WTC11 (cell line): Measurements from ENCODE around the gene IRF1.

Experiments
- ATF1 ChIP-seq: sonication (generic); formaldehyde crosslinking; IDR thresholded peaks from 2 replicates; pipeline ENCODE4 v1.8.1; 2023; ENCODE audit warnings: mild to moderate bottlenecking, moderate library complexity, missing genetic modification reagents
- CREB1 ChIP-seq: sonication (generic); formaldehyde crosslinking; IDR thresholded peaks from 2 replicates; pipeline ENCODE4 v1.8.0; 2023; ENCODE audit warnings: mild to moderate bottlenecking, missing genetic modification reagents
- ESRRA ChIP-seq: sonication (generic); formaldehyde crosslinking; IDR thresholded peaks from 2 replicates; pipeline ENCODE4 v1.8.1; 2022; ENCODE audit warnings: mild to moderate bottlenecking, missing genetic modification reagents, borderline replicate concordance
- ETV6 ChIP-seq: sonication (generic); formaldehyde crosslinking; IDR thresholded peaks from 2 replicates; pipeline ENCODE4 v1.8.1; 2022; ENCODE audit warnings: mild to moderate bottlenecking, missing genetic modification reagents
- JUN ChIP-seq: sonication (generic); formaldehyde crosslinking; IDR thresholded peaks from 2 replicates; pipeline ENCODE4 v1.8.0; 2023; ENCODE audit warnings: mild to moderate bottlenecking, missing genetic modification reagents
- KAT7 ChIP-seq: sonication (generic); formaldehyde crosslinking; IDR thresholded peaks from 2 replicates; pipeline ENCODE4 v1.8.1; 2023; ENCODE audit warnings: missing genetic modification reagents, mild to moderate bottlenecking, borderline replicate concordance
- NR3C1 ChIP-seq: sonication (generic); formaldehyde crosslinking; conservative IDR thresholded peaks from 2 replicates; pipeline ENCODE4 v1.8.1; 2023; ENCODE audit warnings: low read depth, mild to moderate bottlenecking, missing genetic modification reagents
- TCF7 ChIP-seq: sonication (generic); formaldehyde crosslinking; IDR thresholded peaks from 2 replicates; pipeline ENCODE4 v1.8.0; 2022; ENCODE audit warnings: mild to moderate bottlenecking, low read depth, missing genetic modification reagents, moderate library complexity
- ZNF423 ChIP-seq: fragments of 250-450 bp; sonication (Bioruptor Pico); IDR thresholded peaks from 2 replicates; pipeline ENCODE4 v2.1.2; 2022; ENCODE audit warnings: mild to moderate bottlenecking, moderate library complexity
- TF ChIP-seq, protein P1 (sequence below): fragments of 200-600 bp; IDR thresholded peaks from 2 replicates; pipeline ENCODE4 v1.8.0; 2022; ENCODE audit warnings: antibody characterized with exemption
- TF ChIP-seq, protein P2 (sequence below): fragments of 250-450 bp; sonication (Bioruptor Pico); IDR thresholded peaks from 2 replicates; pipeline ENCODE4 v1.9.0; 2021; ENCODE audit warnings: mild to moderate bottlenecking

GRCh38 chr5:132472431-132472830, 18.1 kb downstream of the IRF1 start:
- TF ChIP-seq NR3C1 (CRISPR knock-in tag) = no peak
- TF ChIP-seq, protein P1, sequence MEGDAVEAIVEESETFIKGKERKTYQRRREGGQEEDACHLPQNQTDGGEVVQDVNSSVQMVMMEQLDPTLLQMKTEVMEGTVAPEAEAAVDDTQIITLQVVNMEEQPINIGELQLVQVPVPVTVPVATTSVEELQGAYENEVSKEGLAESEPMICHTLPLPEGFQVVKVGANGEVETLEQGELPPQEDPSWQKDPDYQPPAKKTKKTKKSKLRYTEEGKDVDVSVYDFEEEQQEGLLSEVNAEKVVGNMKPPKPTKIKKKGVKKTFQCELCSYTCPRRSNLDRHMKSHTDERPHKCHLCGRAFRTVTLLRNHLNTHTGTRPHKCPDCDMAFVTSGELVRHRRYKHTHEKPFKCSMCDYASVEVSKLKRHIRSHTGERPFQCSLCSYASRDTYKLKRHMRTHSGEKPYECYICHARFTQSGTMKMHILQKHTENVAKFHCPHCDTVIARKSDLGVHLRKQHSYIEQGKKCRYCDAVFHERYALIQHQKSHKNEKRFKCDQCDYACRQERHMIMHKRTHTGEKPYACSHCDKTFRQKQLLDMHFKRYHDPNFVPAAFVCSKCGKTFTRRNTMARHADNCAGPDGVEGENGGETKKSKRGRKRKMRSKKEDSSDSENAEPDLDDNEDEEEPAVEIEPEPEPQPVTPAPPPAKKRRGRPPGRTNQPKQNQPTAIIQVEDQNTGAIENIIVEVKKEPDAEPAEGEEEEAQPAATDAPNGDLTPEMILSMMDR = no peak
- TF ChIP-seq TCF7 = no peak
- TF ChIP-seq CREB1 (CRISPR knock-in tag) = no peak
- no peak for TF ChIP-seq ETV6 (CRISPR knock-in tag)
- TF ChIP-seq ESRRA (CRISPR knock-in tag) = no peak
- no peak for TF ChIP-seq ZNF423 (CRISPR knock-in tag)
- TF ChIP-seq, protein P2, sequence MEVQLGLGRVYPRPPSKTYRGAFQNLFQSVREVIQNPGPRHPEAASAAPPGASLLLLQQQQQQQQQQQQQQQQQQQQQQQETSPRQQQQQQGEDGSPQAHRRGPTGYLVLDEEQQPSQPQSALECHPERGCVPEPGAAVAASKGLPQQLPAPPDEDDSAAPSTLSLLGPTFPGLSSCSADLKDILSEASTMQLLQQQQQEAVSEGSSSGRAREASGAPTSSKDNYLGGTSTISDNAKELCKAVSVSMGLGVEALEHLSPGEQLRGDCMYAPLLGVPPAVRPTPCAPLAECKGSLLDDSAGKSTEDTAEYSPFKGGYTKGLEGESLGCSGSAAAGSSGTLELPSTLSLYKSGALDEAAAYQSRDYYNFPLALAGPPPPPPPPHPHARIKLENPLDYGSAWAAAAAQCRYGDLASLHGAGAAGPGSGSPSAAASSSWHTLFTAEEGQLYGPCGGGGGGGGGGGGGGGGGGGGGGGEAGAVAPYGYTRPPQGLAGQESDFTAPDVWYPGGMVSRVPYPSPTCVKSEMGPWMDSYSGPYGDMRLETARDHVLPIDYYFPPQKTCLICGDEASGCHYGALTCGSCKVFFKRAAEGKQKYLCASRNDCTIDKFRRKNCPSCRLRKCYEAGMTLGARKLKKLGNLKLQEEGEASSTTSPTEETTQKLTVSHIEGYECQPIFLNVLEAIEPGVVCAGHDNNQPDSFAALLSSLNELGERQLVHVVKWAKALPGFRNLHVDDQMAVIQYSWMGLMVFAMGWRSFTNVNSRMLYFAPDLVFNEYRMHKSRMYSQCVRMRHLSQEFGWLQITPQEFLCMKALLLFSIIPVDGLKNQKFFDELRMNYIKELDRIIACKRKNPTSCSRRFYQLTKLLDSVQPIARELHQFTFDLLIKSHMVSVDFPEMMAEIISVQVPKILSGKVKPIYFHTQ (CRISPR knock-in tag) = no peak
- TF ChIP-seq ATF1 (CRISPR knock-in tag) = no peak
- TF ChIP-seq JUN = no peak
- TF ChIP-seq KAT7 (CRISPR knock-in tag) = no peak
